SKM-1 treated with dmso at 0.1 percent for 144 hours (cell line): ENCODE measurements around the gene CKB.

Source experiments
- DNase-seq: peaks from one replicate; lab custom pipeline; 2025; ENCODE audit not compliant: unreplicated experiment; lab: John Stamatoyannopoulos, UW

CKB gene

DNA sequence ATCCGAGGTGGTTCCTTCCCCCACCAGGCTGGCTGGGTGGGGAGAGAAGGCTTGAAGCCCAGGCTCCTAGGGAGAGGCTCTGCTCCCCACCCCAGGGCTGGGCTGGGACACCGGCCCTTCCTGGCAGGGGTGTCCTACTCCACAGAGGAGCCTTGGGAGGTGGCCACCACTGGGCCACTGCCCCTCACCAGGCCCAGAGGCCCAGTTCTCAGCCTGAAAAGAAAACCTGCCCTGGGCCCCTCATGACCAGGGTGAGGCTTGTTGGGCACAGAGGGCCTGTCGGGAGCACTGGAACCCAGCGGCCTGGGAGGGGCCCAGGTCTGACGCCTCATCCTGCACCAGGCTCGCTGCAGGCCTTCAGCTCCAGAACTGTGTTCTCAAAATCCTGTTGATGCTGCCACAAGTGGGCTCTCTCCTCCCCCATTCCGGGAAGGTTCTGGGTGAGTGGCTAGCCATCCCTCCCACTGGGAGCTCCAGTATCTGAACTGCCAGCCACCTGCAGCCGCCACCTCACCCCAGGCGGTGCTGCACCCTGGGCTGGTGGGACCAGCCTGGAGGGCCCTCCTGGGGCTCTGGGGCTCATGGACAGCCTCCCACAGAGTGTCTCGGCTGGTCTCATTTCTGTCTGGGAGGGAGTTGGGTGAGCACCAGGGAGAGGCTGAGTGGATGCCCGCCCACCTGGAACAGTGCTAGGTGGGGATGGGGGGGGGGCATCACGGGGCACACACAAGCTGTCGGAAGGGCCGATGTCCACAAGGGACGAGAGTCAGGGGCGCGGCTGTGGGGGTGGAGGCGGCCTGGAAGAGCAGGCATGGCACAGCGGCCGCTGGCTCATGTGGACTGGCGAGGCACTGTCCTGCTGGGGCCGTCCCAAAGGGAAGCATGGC is 28.1 kb upstream of the CKB start:
- DNase-seq: no peak

DNA sequence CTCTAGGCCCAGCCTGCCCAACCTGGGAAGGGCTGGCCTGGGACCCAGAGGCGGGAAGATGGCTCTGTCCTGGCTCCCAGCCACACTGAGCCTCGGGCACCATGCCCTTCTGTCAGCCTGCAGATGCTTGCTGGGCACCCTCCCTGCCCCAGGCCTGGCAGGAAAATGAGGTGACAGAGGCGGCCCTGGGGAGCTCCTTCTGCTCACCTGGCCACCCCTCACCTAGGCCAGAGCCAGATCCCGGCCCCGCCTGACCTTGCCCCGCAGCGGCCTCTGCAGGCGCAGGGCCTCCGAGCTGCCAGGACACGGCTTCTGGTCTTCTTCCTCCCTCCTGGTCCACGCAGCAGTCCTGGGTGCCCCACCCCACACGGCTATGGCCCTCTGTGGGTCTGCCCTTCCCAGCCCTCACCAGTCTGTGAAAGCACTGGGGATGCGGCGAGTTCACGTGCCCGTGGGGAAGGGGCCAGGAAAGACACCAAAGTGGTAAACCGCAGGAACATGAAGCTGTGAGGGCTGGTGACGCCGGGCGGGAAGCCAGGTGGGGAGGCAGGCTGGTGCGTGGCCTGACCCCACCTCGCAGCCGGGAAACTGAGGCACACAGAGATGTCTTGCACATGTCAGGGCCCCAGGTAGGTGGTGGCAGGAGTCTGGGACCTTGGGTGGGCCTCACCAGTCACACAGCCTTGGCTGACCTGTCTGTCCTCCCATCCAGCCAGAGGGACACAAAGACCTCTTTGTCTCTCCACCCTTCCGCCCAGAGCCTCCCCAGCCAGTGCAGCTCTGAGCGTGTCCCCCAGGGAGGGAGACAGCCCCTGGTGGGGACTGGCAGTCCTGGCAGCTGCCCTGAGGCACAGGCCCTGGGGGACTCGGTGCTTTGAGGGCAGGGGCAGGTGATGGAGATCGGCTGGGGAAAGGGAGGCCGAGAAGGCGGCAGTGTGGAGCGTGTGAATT is 27.0 kb upstream of the CKB start:
- no peak for DNase-seq

DNA sequence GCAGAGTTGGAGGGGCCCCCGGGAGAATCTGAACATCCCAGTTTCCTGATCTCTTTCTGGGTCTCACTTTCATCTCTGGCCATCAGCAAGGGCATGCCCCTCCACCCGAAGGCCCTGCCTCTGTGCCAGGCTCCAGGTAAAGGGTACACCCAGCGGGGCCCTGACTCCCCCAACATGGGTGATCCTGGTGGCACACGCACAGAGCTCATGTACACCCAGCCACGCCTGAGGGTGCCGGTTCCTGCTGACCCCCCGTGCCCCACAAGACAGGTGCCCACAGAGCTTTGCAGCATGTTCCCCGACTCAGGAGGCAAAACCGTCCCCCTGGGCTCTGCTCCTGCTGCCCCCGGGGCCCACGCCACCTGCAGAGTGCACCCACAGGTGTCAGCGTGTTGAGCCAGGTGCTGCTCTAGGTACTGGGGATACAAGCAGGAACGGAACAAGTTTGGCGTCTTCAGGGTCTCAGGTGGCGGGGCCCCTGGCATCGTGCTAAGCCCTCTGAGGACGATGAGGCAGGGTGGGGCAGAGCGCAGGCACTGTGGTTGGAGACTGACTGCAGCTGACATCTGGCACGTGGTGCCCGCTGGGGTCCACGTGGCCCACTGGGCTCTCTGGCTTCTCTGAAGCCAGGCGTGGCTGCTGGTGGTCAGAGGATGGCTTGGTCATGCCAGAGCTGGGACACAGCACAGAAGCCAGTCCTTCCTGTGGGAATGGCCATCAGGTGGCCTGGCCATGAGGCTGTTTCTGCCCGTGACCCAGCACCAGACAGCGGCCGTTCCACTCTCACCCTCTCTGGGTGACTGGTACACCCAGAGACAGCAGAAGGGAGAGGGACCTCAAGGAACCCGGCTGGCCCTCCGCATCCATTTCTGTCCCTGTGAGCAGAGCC is 26.1 kb upstream of the CKB start:
- no peak for DNase-seq

GRCh38 chr14:103547941-103548462 is 25.4 kb upstream of the CKB start:
- DNase-seq: no peak

GRCh38 chr14:103547455-103547940 is 24.9 kb upstream of the CKB start:
- DNase-seq: no peak

DNA sequence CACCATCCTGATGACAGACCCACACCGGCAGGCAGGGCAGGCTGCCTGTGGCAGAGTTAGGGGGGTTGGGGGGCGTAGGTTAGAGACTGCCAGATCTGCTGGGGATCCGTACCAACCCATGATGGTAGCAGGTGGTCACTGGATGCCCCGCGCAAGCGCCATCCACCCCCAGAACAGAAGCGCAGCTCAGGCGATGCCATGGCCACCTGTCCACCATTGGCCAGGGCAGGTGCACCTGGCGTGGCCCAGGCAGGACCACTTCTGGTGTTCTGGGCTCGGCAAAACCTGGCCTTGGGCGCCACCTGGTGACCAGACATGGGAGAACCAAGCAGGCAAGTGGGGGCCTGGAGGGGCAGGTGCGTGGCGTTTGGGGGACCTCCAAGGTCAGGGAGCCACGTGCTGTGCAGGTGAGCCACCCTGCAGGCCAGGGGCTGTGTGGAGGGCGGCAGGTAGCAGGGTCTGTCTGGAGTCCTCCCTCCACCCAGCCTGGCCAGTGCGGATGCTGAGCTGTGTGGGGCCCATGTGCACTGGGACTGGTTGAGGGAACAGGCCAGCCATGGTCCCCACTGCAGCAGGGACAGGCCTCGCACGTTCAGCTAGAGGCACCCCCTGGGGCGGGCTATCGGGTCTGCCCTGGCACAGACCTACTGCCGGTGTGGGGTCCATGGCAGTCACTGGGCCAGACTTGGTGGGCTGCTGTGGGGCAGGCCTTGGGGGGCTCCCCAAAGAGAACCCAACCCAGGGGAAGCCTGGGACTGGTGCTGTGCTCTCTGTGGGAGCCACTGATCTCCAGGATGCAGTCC is 24.2 kb upstream of the CKB start:
- DNase-seq: peak; percentile 5

DNA sequence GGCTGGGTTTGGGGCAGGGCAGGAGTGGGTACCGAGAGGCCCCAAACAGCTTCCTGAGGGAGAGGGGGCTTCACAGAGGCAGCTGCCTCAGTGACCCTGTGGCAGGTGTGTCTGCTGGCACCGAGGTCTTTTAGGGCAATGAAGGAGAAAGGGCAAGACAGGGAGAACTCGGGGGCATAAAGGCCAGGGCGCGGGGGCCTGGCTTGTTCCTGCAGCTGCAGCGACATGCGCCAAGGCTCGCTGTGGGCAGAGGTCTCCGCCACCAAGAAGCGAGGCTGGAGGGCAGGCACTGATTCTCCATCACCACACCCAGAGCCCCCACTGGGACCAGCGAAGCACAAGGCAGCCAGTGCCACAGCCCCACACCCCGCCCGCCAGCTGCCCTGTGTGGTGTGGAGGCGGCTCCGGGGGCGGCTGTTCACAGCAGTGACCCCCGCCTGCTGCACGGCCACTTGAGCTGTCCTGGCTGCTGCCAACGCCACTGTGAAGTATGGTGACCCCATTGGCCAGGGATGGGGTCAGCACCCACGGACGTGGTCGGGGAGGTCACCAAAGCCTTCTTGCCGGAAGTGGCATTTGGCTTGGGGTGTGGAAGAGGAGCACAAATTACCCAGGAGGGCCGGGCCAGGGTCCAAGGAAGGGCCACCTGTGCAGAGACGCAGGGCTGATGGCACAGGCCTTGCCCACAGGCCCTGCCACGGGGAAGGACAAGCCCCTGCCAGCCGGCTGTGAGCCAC is 23.5 kb upstream of the CKB start:
- no peak for DNase-seq

- DNase-seq: no peak
These were observed 22.7 kb upstream of the CKB start for GRCh38 chr14:103545219-103545914.

DNA sequence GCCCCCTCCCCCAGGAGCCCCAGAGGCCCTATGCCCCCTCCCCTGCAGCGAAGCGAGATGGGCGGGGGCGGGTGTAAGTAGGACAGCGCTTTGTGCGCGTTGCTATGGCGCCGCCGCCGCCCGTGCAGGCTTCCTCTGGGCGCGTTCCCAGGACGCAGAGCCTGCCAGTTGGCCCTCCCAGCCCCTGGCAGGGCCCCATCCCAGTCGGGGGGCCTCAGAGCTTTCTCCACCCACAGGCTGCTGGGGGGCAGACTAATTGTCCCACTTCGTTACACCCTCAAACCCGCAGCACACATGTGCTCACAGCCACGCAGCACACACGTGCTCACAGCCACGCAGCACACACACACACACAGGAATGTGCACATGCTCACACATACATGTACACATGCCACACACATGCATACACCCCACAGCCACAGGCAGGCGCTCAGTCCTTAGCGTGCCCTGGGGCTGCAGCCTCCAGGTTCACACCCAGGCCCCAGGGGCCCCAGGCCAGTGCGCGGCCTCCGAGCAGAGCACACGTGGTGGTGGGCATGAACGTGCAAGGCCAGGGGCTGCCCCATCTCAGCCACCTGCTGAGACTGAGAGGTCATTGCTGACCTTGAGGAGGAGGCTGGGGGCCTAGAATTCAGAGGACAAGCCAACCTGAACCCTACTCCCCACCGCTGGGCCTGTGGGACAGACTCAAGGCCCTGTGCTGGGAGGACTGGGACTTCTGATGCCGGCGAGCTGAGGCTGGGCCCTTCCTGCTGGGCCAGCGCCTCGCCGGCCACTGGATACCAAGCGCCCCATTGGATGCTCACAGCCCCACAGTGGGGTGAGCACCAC is 22.0 kb upstream of the CKB start:
- no peak for DNase-seq

GRCh38 chr14:103543721-103544387 is 21.2 kb upstream of the CKB start:
- no peak for DNase-seq

DNA sequence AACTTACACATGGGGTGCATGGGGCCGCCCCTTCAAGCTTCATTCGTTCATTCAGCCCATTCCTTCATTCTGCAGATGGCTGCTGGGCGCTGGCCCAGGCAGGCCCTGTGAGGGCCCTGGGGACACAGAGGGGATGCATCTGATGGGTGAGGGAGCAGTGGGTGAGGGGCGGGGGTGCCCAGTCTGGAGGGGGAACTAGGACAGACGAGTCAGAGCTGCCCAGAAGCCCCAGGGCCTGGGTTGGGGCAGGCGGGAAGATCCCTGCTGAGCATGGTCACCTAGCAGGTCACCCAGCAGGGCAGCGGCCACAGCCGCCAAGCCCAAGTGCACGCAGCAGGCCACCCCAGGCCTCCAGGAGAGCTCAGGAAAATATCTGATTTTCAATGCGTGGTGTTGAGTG is 20.5 kb upstream of the CKB start:
- DNase-seq: no peak

DNA sequence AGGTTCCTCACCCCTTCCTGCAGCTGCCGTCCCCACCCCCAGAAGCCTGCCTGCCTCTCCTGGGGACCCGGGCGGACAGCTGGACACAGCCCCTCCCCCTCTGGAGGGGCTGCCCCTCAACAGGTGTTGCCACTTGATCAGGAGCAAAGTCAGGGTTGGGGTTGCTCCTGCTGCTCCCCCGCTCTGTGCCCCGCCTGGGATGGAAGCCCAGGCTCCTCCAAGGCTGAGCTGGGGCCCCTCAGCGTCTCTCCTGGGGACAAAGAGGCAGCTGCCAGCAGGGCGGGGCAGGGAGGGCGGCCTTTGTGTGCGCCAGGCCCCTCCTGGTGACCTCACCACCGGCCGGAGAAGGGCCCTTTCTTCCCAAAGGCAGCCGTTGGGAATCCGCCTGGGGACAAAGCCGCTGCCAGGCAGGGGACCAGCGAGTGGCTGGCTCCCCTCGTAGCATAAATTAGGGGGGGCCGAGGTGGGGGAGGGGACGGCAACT is 20.0 kb upstream of the CKB start:
- DNase-seq: no peak

- DNase-seq: no peak
These were observed 19.3 kb upstream of the CKB start for GRCh38 chr14:103541709-103542604.

DNA sequence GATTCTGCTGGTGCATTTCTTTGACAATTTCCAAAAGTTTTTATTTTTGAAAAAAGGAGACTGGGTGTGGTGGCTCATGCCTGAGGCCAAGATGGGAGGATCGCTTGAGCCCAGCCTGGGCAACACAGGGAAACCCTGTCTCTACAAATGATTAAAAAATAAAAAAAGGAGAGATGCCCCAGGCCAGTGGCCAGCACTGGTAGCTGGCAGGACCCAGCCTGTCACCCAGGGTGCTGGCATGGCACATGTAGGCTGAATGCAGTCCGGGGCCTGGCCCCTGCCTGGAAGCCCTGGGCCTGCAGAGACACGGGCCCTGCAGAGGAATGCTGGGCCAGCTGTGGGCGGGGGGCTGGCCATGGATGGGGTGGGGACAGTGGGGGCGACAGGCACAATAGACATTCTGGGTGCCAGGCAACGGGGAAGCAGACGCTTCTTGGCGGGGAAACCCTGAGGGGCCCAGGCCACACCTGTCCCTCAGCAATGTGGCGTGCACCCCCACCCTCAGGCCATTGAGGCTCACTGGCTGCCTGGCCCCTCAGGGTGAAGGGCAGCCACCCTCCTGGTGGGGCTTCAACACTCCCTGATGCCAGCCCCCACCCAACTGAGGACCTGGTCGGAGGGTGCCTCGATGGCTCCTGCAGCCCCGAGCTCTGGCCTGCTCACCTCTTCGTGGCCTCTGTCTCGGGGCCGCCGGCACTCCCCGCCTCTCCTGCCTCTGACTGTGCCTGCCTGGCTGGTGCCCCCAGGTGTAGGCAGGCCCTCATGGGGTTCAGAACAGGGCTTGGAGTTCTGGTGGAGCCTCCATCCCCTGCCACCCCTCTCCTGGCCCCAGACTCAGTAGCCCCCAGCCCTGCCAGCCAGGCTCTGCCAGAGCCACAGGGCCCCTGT is 18.4 kb upstream of the CKB start:
- no peak for DNase-seq
